H1 (cell line): ENCODE data around the gene ABHD14A. TPM values are rescaled to one million over a fixed set of nuclear protein-coding genes. Genes with fewer than 3 reads are reported as not detected.

Experiments
- ATF2 ChIP-seq: IDR thresholded peaks from 2 replicates; pipeline ENCODE4 v1.6.1; 2012; ENCODE audit warnings: low read length, inconsistent platforms
- ATF3 ChIP-seq: IDR thresholded peaks from 2 replicates; pipeline ENCODE4 v1.6.1; 2011; ENCODE audit warnings: low read depth, mild to moderate bottlenecking, low read length; ENCODE audit not compliant: insufficient read depth
- CREB1 ChIP-seq: IDR thresholded peaks from 2 replicates; pipeline ENCODE4 v1.6.1; 2012; ENCODE audit warnings: inconsistent platforms
- CTBP2 ChIP-seq: IDR thresholded peaks from 2 replicates; pipeline ENCODE4 v1.7.0; 2011; ENCODE audit warnings: borderline replicate concordance, mild to moderate bottlenecking, moderate library complexity, mixed read lengths, low read length; ENCODE audit not compliant: insufficient read depth, insufficient read length
- E2F6 ChIP-seq: IDR thresholded peaks from 2 replicates; pipeline ENCODE4 v1.6.1; 2012; ENCODE audit warnings: inconsistent platforms
- EGR1 ChIP-seq: IDR thresholded peaks from 2 replicates; pipeline ENCODE4 v1.6.1; 2011; ENCODE audit warnings: low read depth, low read length, borderline replicate concordance
- GABPA ChIP-seq: IDR thresholded peaks from 2 replicates; pipeline ENCODE4 v1.6.1; 2011; ENCODE audit warnings: mild to moderate bottlenecking, low read length, moderate library complexity, borderline replicate concordance; ENCODE audit not compliant: insufficient read depth
- GTF2F1 ChIP-seq: IDR thresholded peaks from 2 replicates; pipeline ENCODE4 v1.6.1; 2012; ENCODE audit warnings: low read depth, low read length, improper control_type of control experiment, borderline replicate concordance
- HDAC6 ChIP-seq: IDR thresholded peaks from one replicate; pipeline ENCODE4 v1.7.1; 2012; ENCODE audit warnings: low read depth, mild to moderate bottlenecking, inconsistent platforms, low read length, moderate library complexity
- JUND ChIP-seq: IDR thresholded peaks from 2 replicates; pipeline ENCODE4 v1.6.1; 2011; ENCODE audit warnings: mild to moderate bottlenecking, improper control_type of control experiment, low read length
- KDM4A ChIP-seq: IDR thresholded peaks from one replicate; pipeline ENCODE4 v1.7.1; 2012; ENCODE audit warnings: low read depth, mild to moderate bottlenecking, moderate library complexity, low read length, inconsistent platforms; ENCODE audit not compliant: severe bottlenecking
- KDM5A ChIP-seq: fragments of 200-600 bp; IDR thresholded peaks from 2 replicates; pipeline ENCODE4 v1.7.1; 2012; ENCODE audit warnings: mild to moderate bottlenecking, low read length, inconsistent platforms, mixed read lengths
- MAX ChIP-seq: IDR thresholded peaks from 2 replicates; pipeline ENCODE4 v1.6.1; 2012; ENCODE audit warnings: inconsistent platforms
- NANOG ChIP-seq: IDR thresholded peaks from 2 replicates; pipeline ENCODE4 v1.6.1; 2011; ENCODE audit warnings: low read length, low read depth, mild to moderate bottlenecking, inconsistent platforms; ENCODE audit not compliant: insufficient read depth, poor library complexity, severe bottlenecking
- POU5F1 ChIP-seq: IDR thresholded peaks from 2 replicates; pipeline ENCODE4 v1.6.1; 2011; ENCODE audit warnings: low read depth, mild to moderate bottlenecking, low read length, moderate library complexity
- SIRT6 ChIP-seq: IDR thresholded peaks from one replicate; pipeline ENCODE4 v1.7.1; 2012; ENCODE audit warnings: low read length, inconsistent platforms
- SP4 ChIP-seq: IDR thresholded peaks from 2 replicates; pipeline ENCODE4 v1.6.1; 2012; ENCODE audit warnings: low read length, inconsistent platforms
- TEAD4 ChIP-seq: IDR thresholded peaks from 2 replicates; pipeline ENCODE4 v1.6.1; 2012; ENCODE audit warnings: low read depth, low read length, inconsistent platforms, mixed read lengths
- USF2 ChIP-seq: IDR thresholded peaks from 2 replicates; pipeline ENCODE4 v1.6.1; 2011; ENCODE audit warnings: low read length, improper control_type of control experiment
- ZNF274 ChIP-seq: IDR thresholded peaks from 2 replicates; pipeline ENCODE4 v1.7.0; 2012; ENCODE audit warnings: low read length, borderline replicate concordance; ENCODE audit errors: extremely low read depth
- polyA plus RNA-seq, 7 experiments: library from polyadenylated mRNA; depleted of rRNA in 3 of 7; stranded (reverse) in 5 of 7; unstranded in 2 of 7; fragments of >200 nt in 5 of 7; fragments of 200-250 nt in 2 of 7; gene quantifications; 1 replicate in 5 of 7; 2 replicates in 1 of 7; 4 replicates in 1 of 7; pipeline versions ENCODE4 v1.2.1 to v1.2.3, GENCODE V29; 2011 to 2013; ENCODE audit warnings: missing spikeins in 2 of 7, mixed read lengths in 2 of 7
- total RNA-seq: library from RNA; stranded (reverse); fragmentation: NEBNext Ultra II Directional; extraction: Animal tissue kit (Norgen Biotek cat#: 25700); gene quantifications from 2 replicates; pipeline ENCODE4 v1.2.1, GENCODE V29; 2021

The ABHD14A gene
- total and polyA plus RNA-seq, 2 of the 8 experiments (the other 6 are each of a cell fraction or from before 2014, with no cell fraction given) = 4.6 to 9.8 TPM

- TF ChIP-seq SIRT6 (no peak), CREB1 (peak; percentile 80), ZNF274 (no peak), POU5F1 (no peak), GTF2F1 (no peak), E2F6 (peak; percentile 40; the same call in 1 of the 2 replicates), GABPA (peak; percentile 78; the same call in 1 of the 2 replicates), SP4 (no peak), EGR1 (peak; percentile 36; the same call in 1 of the 2 replicates), JUND (no peak), ATF2 (no peak), TEAD4 (0 out of 2 replicates have a peak, but pooled peaks have one; percentile 3), NANOG (no peak), MAX (peak; percentile 72), USF2 (no peak), HDAC6 (no peak), ATF3 (peak; percentile 49; the same call in 1 of the 2 replicates), KDM4A (no peak), KDM5A (peak; percentile 40; the same call in 1 of the 2 replicates), CTBP2 (no peak)
These were observed 26.6 kb downstream of the ABHD14A start (continued) for GRCh38 chr3:52001443-52001974.
